ENCODE measurements around the gene SLC26A8.
"Not testable (repeated sequence)": the region's sequence is repeated elsewhere in the genome, so short reads cannot be mapped to it uniquely, and the experiment has no call there.

GRCh38 chr6:35916893-35917292, 107.5 kb downstream of the SLC26A8 start:
- not testable (repeated sequence) for TF ChIP-seq CTCF (IDR thresholded peaks at IDR 0.05; ENCODE audit: insufficient read depth, low read length, poor library complexity, severe bottlenecking); EZH2phosphoT487 (conservative IDR thresholded peaks at IDR 0.05; ENCODE audit: low read length)
